NCI-H446 treated with DMSO at 0.1 percent for 48 hours (cell line): ENCODE results near the gene SCYL3.

Source experiments
- DNase-seq: peaks from one replicate; lab custom pipeline; 2025; lab: John Stamatoyannopoulos, UW

SCYL3 gene

GRCh38 chr1:169899519-169900217, 6.0 kb upstream of the SCYL3 start:
- DNase-seq: no peak

- DNase-seq: no peak
Observed at GRCh38 chr1:169896013-169896412, 2.3 kb upstream of the SCYL3 start.

GRCh38 chr1:169894424-169895145, 889 bp upstream of the SCYL3 start:
- DNase-seq: no peak

- DNase-seq: no peak
Observed at GRCh38 chr1:169892927-169893644, 610 bp downstream of the SCYL3 start.

- DNase-seq: no peak
Observed at GRCh38 chr1:169892176-169892926, 1.3 kb downstream of the SCYL3 start.

GRCh38 chr1:169891539-169891885, 2.2 kb downstream of the SCYL3 start:
- DNase-seq: no peak

- DNase-seq: no peak
Observed at GRCh38 chr1:169890761-169891538, 2.7 kb downstream of the SCYL3 start.

- no peak for DNase-seq
Observed at GRCh38 chr1:169889871-169890270, 3.8 kb downstream of the SCYL3 start.

- no peak for DNase-seq
Observed at GRCh38 chr1:169886931-169887330, 6.8 kb downstream of the SCYL3 start.

- DNase-seq: no peak
Observed at GRCh38 chr1:169886422-169886821, 7.3 kb downstream of the SCYL3 start.

GRCh38 chr1:169885207-169885606, 8.5 kb downstream of the SCYL3 start:
- DNase-seq: no peak

- no peak for DNase-seq
Observed at GRCh38 chr1:169884634-169885033, 9.1 kb downstream of the SCYL3 start.

- no peak for DNase-seq
Observed at GRCh38 chr1:169882039-169882511, 11.6 kb downstream of the SCYL3 start.

GRCh38 chr1:169879034-169879840, 14.5 kb downstream of the SCYL3 start:
- no peak for DNase-seq

- DNase-seq: no peak
Observed at GRCh38 chr1:169878498-169878897, 15.2 kb downstream of the SCYL3 start.

GRCh38 chr1:169877800-169878491, 15.8 kb downstream of the SCYL3 start:
- no peak for DNase-seq

GRCh38 chr1:169874229-169874628, 19.5 kb downstream of the SCYL3 start:
- no peak for DNase-seq

- DNase-seq: no peak
Observed at GRCh38 chr1:169873582-169874199, 20.0 kb downstream of the SCYL3 start.

GRCh38 chr1:169872906-169873305, 20.8 kb downstream of the SCYL3 start:
- no peak for DNase-seq
